Activated T-cell treated with anti-CD3 and anti-CD28 coated beads for 1 hour (primary cell): ENCODE data around the gene CDH13.

ENCODE experiments used
- DNase-seq: peaks from one replicate; pipeline ENCODE4 v3.0.0-alpha.2; 2020; ENCODE audit warnings: low read depth

The CDH13 gene

GRCh38 chr16:83058376-83058775 is 431.6 kb downstream of the CDH13 start:
- DNase-seq: no peak

- DNase-seq: no peak
Observed at GRCh38 chr16:83059237-83059636, 432.5 kb downstream of the CDH13 start.

GRCh38 chr16:83066011-83066410 is 439.2 kb downstream of the CDH13 start:
- DNase-seq: no peak

GRCh38 chr16:83066881-83067280 is 440.1 kb downstream of the CDH13 start:
- DNase-seq: no peak

- DNase-seq: no peak
Observed at GRCh38 chr16:83068686-83069085, 441.9 kb downstream of the CDH13 start.

GRCh38 chr16:83070416-83071209 is 443.8 kb downstream of the CDH13 start:
- DNase-seq: no peak

- no peak for DNase-seq
Observed at GRCh38 chr16:83075956-83076355, 449.2 kb downstream of the CDH13 start.

GRCh38 chr16:83083361-83083760 is 456.6 kb downstream of the CDH13 start:
- no peak for DNase-seq

GRCh38 chr16:83085660-83086059 is 458.9 kb downstream of the CDH13 start:
- no peak for DNase-seq

GRCh38 chr16:83095941-83096692 is 469.3 kb downstream of the CDH13 start:
- no peak for DNase-seq

GRCh38 chr16:83098536-83098935 is 471.8 kb downstream of the CDH13 start:
- no peak for DNase-seq

GRCh38 chr16:83100679-83101078 is 473.9 kb downstream of the CDH13 start:
- no peak for DNase-seq

- DNase-seq: no peak
Observed at GRCh38 chr16:83102336-83102735, 475.6 kb downstream of the CDH13 start.

- no peak for DNase-seq
Observed at GRCh38 chr16:83105279-83106077, 478.7 kb downstream of the CDH13 start.

GRCh38 chr16:83109490-83110125 is 482.8 kb downstream of the CDH13 start:
- DNase-seq: no peak

- DNase-seq: no peak
Observed at GRCh38 chr16:83110269-83110668, 483.5 kb downstream of the CDH13 start.

GRCh38 chr16:83113317-83113716 is 486.5 kb downstream of the CDH13 start:
- no peak for DNase-seq

GRCh38 chr16:83113811-83114210 is 487.0 kb downstream of the CDH13 start:
- DNase-seq: no peak

- DNase-seq: no peak
Observed at GRCh38 chr16:83115491-83116232, 488.9 kb downstream of the CDH13 start.

GRCh38 chr16:83116274-83116892 is 489.6 kb downstream of the CDH13 start:
- no peak for DNase-seq

- DNase-seq: no peak
Observed at GRCh38 chr16:83117810-83118209, 491.0 kb downstream of the CDH13 start.
